HFF-Myc (cell line): ENCODE data around the gene KCNK7.

Source experiments
- DNase-seq: peaks from one replicate; pipeline ENCODE4 v3.0.0-alpha.2; 2011; ENCODE audit warnings: low read depth; ENCODE audit errors: extremely low read depth
- H3K4me3 ChIP-seq: replicated peaks from 2 replicates; pipeline ENCODE4 v1.5.1; 2011; ENCODE audit warnings: low read depth, mild to moderate bottlenecking, control low read depth, low read length
- CTCF ChIP-seq: IDR thresholded peaks from 2 replicates; pipeline ENCODE4 v1.5.1; 2012; ENCODE audit warnings: mild to moderate bottlenecking, low read depth, low read length, control low read depth; ENCODE audit errors: missing control alignments

KCNK7 gene

GRCh38 chr11:65634440-65634839 is 38.8 kb upstream of the KCNK7 start:
- no peak for DNase-seq
- TF ChIP-seq CTCF = no peak
- H3K4me3 ChIP-seq = no peak overlapping the region

GRCh38 chr11:65634109-65634436 is 38.5 kb upstream of the KCNK7 start:
- DNase-seq = no peak
- no peak for TF ChIP-seq CTCF
- H3K4me3 ChIP-seq = no peak overlapping the region

GRCh38 chr11:65633390-65634108 is 37.9 kb upstream of the KCNK7 start:
- TF ChIP-seq CTCF = no peak
- H3K4me3 ChIP-seq = no peak overlapping the region
- DNase-seq = no peak

GRCh38 chr11:65630215-65630614 is 34.6 kb upstream of the KCNK7 start:
- no peak for DNase-seq
- no peak overlapping the region for H3K4me3 ChIP-seq
- no peak for TF ChIP-seq CTCF

- H3K4me3 ChIP-seq = no peak overlapping the region
- no peak for TF ChIP-seq CTCF
- DNase-seq = no peak
Observed at GRCh38 chr11:65629579-65629978, 34.0 kb upstream of the KCNK7 start.

- no peak for TF ChIP-seq CTCF
- no peak overlapping the region for H3K4me3 ChIP-seq
- DNase-seq = no peak
Observed at GRCh38 chr11:65627202-65627601, 31.6 kb upstream of the KCNK7 start.
